Measurements from ENCODE around the gene ASB6.

DNA sequence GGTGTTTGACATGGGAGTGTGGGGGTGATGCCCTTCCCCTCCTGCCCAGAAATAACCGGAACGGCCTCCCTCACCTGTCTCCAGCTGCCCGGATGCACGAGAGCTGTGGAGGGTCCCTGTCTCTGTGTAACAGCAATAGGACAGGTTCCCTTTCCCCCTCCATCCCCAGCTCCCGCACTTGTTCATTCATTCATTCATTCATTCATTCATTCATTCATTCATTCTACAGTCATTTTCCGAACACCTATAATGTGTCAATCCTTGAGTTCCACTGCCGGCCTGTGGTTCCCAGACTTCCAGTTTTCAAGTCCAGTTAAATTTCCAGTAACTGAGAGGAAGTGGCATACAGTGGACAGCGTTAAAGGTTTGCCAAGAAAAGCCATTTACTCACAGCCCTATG lies 30.8 kb upstream of the ASB6 start:
- TF ChIP-seq, protein P1, sequence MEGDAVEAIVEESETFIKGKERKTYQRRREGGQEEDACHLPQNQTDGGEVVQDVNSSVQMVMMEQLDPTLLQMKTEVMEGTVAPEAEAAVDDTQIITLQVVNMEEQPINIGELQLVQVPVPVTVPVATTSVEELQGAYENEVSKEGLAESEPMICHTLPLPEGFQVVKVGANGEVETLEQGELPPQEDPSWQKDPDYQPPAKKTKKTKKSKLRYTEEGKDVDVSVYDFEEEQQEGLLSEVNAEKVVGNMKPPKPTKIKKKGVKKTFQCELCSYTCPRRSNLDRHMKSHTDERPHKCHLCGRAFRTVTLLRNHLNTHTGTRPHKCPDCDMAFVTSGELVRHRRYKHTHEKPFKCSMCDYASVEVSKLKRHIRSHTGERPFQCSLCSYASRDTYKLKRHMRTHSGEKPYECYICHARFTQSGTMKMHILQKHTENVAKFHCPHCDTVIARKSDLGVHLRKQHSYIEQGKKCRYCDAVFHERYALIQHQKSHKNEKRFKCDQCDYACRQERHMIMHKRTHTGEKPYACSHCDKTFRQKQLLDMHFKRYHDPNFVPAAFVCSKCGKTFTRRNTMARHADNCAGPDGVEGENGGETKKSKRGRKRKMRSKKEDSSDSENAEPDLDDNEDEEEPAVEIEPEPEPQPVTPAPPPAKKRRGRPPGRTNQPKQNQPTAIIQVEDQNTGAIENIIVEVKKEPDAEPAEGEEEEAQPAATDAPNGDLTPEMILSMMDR (IDR thresholded peaks at IDR 0.05) = no peak
- TF ChIP-seq POLR2AphosphoS5 (IDR thresholded peaks at IDR 0.05) = no peak
